Effector memory CD4-positive, alpha-beta T cell (primary cell): Measurements from ENCODE around the gene ANKS1B.

Experiments used
- DNase-seq, 3 donors: peaks; one replicate each; pipeline ENCODE4 v3.0.0-alpha.2; 2020
- H3K27ac ChIP-seq: 2 replicates; pipeline ENCODE4 v1.7.0; 2013; ENCODE audit warnings: mild to moderate bottlenecking, low read length, moderate library complexity; ENCODE audit not compliant: insufficient read depth, poor library complexity, severe bottlenecking
- H3K27me3 ChIP-seq: replicated peaks from 2 replicates; pipeline ENCODE4 v1.7.0; 2013; ENCODE audit warnings: mild to moderate bottlenecking, low read length; ENCODE audit not compliant: insufficient read depth, control insufficient read depth, poor library complexity, severe bottlenecking
- H3K36me3 ChIP-seq: 2 replicates; pipeline ENCODE4 v1.7.0; 2013; ENCODE audit warnings: mild to moderate bottlenecking, low read length, moderate library complexity; ENCODE audit not compliant: control insufficient read depth, insufficient read depth
- H3K4me1 ChIP-seq: 2 replicates; pipeline ENCODE4 v1.7.0; 2013; ENCODE audit warnings: low read length, mild to moderate bottlenecking; ENCODE audit not compliant: control insufficient read depth, insufficient read depth, poor library complexity, severe bottlenecking
- H3K4me3 ChIP-seq: 2 replicates; pipeline ENCODE4 v1.7.0; 2013; ENCODE audit warnings: low read length, low read depth, mild to moderate bottlenecking; ENCODE audit not compliant: insufficient read depth, poor library complexity, severe bottlenecking
- H3K9me3 ChIP-seq: 2 replicates; pipeline ENCODE4 v1.7.0; 2013; ENCODE audit warnings: mild to moderate bottlenecking, low read length, moderate library complexity; ENCODE audit not compliant: control insufficient read depth

ANKS1B gene

DNA sequence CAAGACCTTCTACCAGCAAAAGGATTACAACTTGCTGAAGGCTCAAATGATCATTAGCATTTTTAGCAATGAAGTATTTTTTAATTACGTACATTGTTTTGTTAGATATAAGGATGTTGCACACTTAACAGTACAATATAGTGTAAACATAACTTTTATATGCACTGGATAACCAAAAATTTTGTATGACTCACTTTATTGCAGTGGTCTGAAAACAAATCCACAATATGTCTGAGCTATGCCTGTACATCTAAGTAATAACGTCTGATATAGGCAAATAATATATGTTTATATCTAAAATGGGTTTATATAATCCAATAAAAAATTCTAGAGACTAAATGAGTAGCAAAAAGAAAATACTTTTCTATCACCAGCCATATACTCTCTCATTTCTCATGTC lies 10.6 kb downstream of the ANKS1B start:
- no peak overlapping the region for H3K27ac ChIP-seq
- no peak overlapping the region for H3K4me3 ChIP-seq
- no peaks in the 10 kb centered on the region for H3K9me3 ChIP-seq
- no peak for DNase-seq
- H3K4me1 ChIP-seq, result no peaks in the 10 kb centered on the region
- no peaks in the 10 kb centered on the region for H3K36me3 ChIP-seq
- no peaks in the 10 kb centered on the region for H3K27me3 ChIP-seq

GRCh38 chr12:99966429-99966828 lies 18.3 kb downstream of the ANKS1B start:
- no peak for DNase-seq
- Histone ChIP-seq H3K27ac (no peak overlapping the region), H3K36me3 (no peaks in the 10 kb centered on the region), H3K9me3 (no peaks in the 10 kb centered on the region), H3K27me3 (no peaks in the 10 kb centered on the region), H3K4me1 (no peaks in the 10 kb centered on the region), H3K4me3 (no peak overlapping the region)

- Histone ChIP-seq H3K27ac (no peak overlapping the region), H3K9me3 (no peaks in the 10 kb centered on the region), H3K27me3 (no peaks in the 10 kb centered on the region), H3K4me1 (no peaks in the 10 kb centered on the region), H3K4me3 (no peak overlapping the region), H3K36me3 (no peaks in the 10 kb centered on the region)
- DNase-seq, result no peak
Observed at GRCh38 chr12:99960311-99960710, 24.4 kb downstream of the ANKS1B start.

- no peaks in the 10 kb centered on the region for H3K36me3 ChIP-seq
- H3K4me3 ChIP-seq, result no peak overlapping the region
- H3K9me3 ChIP-seq, result no peaks in the 10 kb centered on the region
- DNase-seq, result no peak
- no peak overlapping the region for H3K27ac ChIP-seq
- H3K27me3 ChIP-seq, result no peaks in the 10 kb centered on the region
- no peaks in the 10 kb centered on the region for H3K4me1 ChIP-seq
Observed at GRCh38 chr12:99959549-99960170, 25.1 kb downstream of the ANKS1B start.

DNA sequence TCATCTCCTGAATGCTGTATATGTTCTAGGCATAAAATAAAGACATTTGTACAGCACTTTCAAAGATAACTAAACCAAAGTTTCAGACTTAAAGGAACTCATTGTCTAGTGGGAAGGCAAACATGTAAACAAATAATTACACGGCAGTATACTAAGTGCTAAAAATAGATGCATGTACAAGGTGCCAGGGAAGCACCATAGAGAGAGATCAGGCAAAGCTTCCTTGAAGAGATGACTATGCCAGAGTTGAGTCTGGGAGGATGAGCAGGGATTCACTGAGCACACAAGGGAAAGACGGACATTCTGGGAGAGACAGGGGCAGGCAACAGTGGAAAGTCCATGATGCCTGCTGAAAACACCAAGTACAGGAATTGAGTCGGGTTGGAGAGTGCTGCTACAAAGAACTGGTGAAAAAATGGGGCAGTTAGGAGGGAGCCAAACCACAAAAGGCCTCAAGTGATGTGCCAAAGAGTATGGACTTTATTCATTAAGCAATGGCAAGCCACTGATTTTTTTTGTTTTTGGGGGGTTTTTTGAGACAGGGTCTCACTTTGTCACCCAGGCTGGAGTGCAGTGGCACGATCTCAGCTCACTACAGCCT lies 26.8 kb downstream of the ANKS1B start:
- H3K9me3 ChIP-seq, result no peaks in the 10 kb centered on the region
- H3K4me1 ChIP-seq, result no peaks in the 10 kb centered on the region
- no peak for DNase-seq
- H3K27ac ChIP-seq, result no peak overlapping the region
- H3K27me3 ChIP-seq, result no peaks in the 10 kb centered on the region
- H3K4me3 ChIP-seq, result no peak overlapping the region
- H3K36me3 ChIP-seq, result no peaks in the 10 kb centered on the region

DNA sequence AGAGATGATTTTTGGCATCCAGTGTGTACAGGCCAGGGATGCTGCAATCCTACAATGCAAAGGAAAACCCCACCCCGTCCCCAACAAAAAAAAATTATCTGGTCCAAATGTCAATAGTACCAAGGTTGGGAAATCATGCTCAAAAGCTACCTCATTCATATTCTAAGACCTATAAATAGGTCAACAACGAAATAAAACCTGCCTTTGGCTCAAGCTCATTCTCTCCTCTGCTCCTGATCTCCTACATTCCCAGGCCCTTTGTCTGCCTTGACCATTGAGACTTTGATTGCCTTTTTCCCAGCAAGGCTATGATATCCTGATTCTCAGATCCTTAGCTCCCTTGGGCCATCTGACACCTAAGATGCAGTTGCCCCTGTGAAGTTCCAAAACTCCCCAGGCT lies 30.0 kb downstream of the ANKS1B start:
- no peaks in the 10 kb centered on the region for H3K27me3 ChIP-seq
- no peaks in the 10 kb centered on the region for H3K9me3 ChIP-seq
- no peak overlapping the region for H3K27ac ChIP-seq
- no peaks in the 10 kb centered on the region for H3K4me1 ChIP-seq
- H3K36me3 ChIP-seq, result no peaks in the 10 kb centered on the region
- H3K4me3 ChIP-seq, result no peak overlapping the region
- DNase-seq, result no peak

- no peak for DNase-seq
- Histone ChIP-seq H3K4me3 (no peak overlapping the region), H3K9me3 (no peaks in the 10 kb centered on the region), H3K27ac (no peak overlapping the region), H3K27me3 (no peaks in the 10 kb centered on the region), H3K4me1 (no peaks in the 10 kb centered on the region), H3K36me3 (no peaks in the 10 kb centered on the region)
Observed at GRCh38 chr12:99948370-99948769, 36.4 kb downstream of the ANKS1B start.

GRCh38 chr12:99946131-99946530 lies 38.6 kb downstream of the ANKS1B start:
- H3K27me3 ChIP-seq, result no peaks in the 10 kb centered on the region
- no peak for DNase-seq

DNA sequence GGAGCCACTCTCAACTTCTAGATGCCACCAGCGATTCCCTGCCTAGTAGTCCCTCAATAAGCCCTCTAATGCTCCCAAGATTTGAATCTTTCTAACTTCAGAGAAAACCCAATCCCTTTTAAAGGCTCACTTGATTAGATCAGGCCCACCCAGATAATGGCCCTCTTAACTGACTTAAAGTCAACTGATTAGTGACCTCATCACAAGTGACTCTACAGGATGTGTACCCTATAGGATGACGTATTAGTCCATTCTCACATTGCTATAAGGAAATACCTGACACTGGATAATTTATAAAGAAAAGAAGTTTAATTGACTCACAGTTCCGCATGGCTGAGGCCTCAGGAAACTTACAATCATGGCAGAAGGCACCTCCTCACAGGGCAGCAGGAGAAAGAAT lies 49.1 kb downstream of the ANKS1B start:
- no peaks in the 10 kb centered on the region for H3K4me1 ChIP-seq
- no peaks in the 10 kb centered on the region for H3K36me3 ChIP-seq
- no peak overlapping the region for H3K4me3 ChIP-seq
- no peak overlapping the region for H3K27ac ChIP-seq
- H3K9me3 ChIP-seq, result no peaks in the 10 kb centered on the region
- H3K27me3 ChIP-seq, result no peaks in the 10 kb centered on the region
- DNase-seq, result no peak

More at GRCh38 chr12:99946131-99946530, 38.6 kb downstream of the ANKS1B start:
- no peaks in the 10 kb centered on the region for H3K9me3 ChIP-seq
- H3K27ac ChIP-seq, result no peak overlapping the region
- no peak overlapping the region for H3K4me3 ChIP-seq
- no peaks in the 10 kb centered on the region for H3K4me1 ChIP-seq
- no peaks in the 10 kb centered on the region for H3K36me3 ChIP-seq

DNA sequence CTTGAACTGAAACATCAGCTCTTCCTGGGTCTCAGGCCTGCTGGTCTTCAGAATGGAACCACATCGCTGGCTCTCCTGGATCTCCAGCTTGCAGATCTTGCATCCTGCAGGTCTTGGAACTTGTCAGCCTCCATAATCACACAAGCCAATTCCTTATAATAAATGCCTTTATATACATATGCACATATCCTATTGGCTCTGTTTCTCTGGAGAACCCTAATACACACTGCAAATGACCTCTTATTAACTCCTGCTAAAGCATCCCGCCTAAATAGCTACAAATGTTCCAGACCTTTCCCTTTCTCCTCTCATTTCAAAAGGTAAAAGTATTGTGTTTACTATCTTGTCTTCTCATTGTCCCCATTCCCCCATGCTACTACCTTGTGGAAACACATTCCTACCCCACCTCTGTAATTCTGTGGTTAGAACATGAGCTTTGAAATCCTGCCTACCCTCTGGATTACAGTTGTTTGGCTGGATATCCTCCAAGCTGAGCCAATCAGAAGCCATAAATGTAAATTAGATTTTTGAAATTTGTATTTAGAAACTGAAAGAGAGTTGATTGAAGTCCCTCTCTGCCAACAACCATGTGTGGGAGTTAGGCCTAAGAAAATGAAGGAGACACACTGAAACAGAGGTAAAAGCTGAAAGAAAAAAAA lies 58.1 kb downstream of the ANKS1B start:
- no peak overlapping the region for H3K27ac ChIP-seq
- no peak for DNase-seq
- H3K27me3 ChIP-seq, result no peaks in the 10 kb centered on the region

More for the DNA sequence above, 58.1 kb downstream of the ANKS1B start:
- H3K36me3 ChIP-seq, result no peaks in the 10 kb centered on the region
- no peaks in the 10 kb centered on the region for H3K9me3 ChIP-seq
- no peak overlapping the region for H3K4me3 ChIP-seq
- H3K4me1 ChIP-seq, result no peaks in the 10 kb centered on the region
